HS-27A (cell line): ENCODE measurements around the gene GP5.

ENCODE experiments used
- DNase-seq: peaks from one replicate; pipeline ENCODE4 v3.0.0-alpha.2; 2012; ENCODE audit warnings: low read depth, missing footprints

GP5 gene

DNA sequence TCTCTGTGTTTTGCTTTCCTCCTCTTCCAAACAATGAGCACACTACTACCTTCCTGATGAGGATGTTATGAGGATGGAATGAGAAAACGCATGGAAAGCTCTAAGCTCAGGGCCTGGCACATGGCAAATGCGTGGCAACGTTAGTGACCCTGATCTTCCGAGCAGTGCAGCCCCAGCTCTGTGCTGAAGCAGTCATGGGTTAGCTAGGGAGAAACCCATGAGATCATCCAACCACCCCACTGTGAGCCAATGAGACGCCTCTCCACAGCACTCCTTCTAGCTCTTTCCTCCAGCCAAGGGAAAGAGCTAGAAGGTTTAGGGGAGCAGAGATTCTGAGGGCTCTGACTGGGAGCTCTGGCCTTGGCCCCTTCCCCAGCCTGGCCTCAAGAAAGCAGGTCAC lies 52.4 kb downstream of the GP5 start:
- no peak for DNase-seq

GRCh38 chr3:194346035-194346434 lies 53.0 kb downstream of the GP5 start:
- DNase-seq, result no peak
